ENCODE measurements around the gene ACSF2. TPM values are rescaled to one million over a fixed set of nuclear protein-coding genes. Genes with fewer than 3 reads are reported as not detected.

The ACSF2 gene
- total RNA-seq, 1 donor: 63.0 TPM

GRCh38 chr17:50522766-50523165 lies 96.7 kb downstream of the ACSF2 start:
- H3K4me3 ChIP-seq (ENCODE audit: insufficient read depth, low read length): no peak overlapping the region
- H3K4me2 ChIP-seq (ENCODE audit: insufficient read depth, low read length): no peak overlapping the region
- H4K20me1 ChIP-seq (ENCODE audit: insufficient read depth, low read length): no peaks in the 10 kb centered on the region
- no peak overlapping the region for H2AFZ ChIP-seq (ENCODE audit: low read length)
- H3K4me1 ChIP-seq (ENCODE audit: insufficient read depth, low read length): no peaks in the 10 kb centered on the region
- no peak overlapping the region for H3K27ac ChIP-seq (ENCODE audit: low read depth, low read length)
- TF ChIP-seq CTCF (IDR thresholded peaks at IDR 0.05; ENCODE audit: extremely low read depth, low read depth, low read length): no peak
- H3K9me3 ChIP-seq (ENCODE audit: low read depth, low read length): no peaks in the 10 kb centered on the region
- no peaks in the 10 kb centered on the region for H3K27me3 ChIP-seq (ENCODE audit: insufficient read depth, low read length)
- no peaks in the 10 kb centered on the region for H3K79me2 ChIP-seq (ENCODE audit: insufficient read depth, low read length)
- no peaks in the 10 kb centered on the region for H3K36me3 ChIP-seq (ENCODE audit: insufficient read depth, low read length)
- peak; percentile 21 for DNase-seq (ENCODE audit: insufficient read length, low spot score, missing footprints)

- Histone ChIP-seq H3K27ac (ENCODE audit: low read depth, low read length) (no peak overlapping the region), H3K9me3 (ENCODE audit: low read depth, low read length) (no peaks in the 10 kb centered on the region), H4K20me1 (ENCODE audit: insufficient read depth, low read length) (no peaks in the 10 kb centered on the region), H2AFZ (ENCODE audit: low read length) (no peak overlapping the region), H3K79me2 (ENCODE audit: insufficient read depth, low read length) (no peaks in the 10 kb centered on the region), H3K4me1 (ENCODE audit: insufficient read depth, low read length) (no peaks in the 10 kb centered on the region), H3K4me3 (ENCODE audit: insufficient read depth, low read length) (no peak overlapping the region), H3K4me2 (ENCODE audit: insufficient read depth, low read length) (no peak overlapping the region), H3K27me3 (ENCODE audit: insufficient read depth, low read length) (no peaks in the 10 kb centered on the region), H3K36me3 (ENCODE audit: insufficient read depth, low read length) (no peaks in the 10 kb centered on the region)
- TF ChIP-seq CTCF (IDR thresholded peaks at IDR 0.05; ENCODE audit: extremely low read depth, low read depth, low read length): no peak
- DNase-seq (ENCODE audit: insufficient read length, low spot score, missing footprints): peak; percentile 61
These were observed 97.2 kb downstream of the ACSF2 start for GRCh38 chr17:50523208-50523607.

Small RNAs within 50 kb of the gene (small RNA-seq; reads per million reads assigned to genes)
- not detected for gene RF00019

Other genes starting within 250 kb of the ACSF2 start
- 6,718 and 8,987 TPM in 2 replicates for gene COL1A1, start 224.6 kb upstream of the ACSF2 start, total RNA-seq
- under 0.01 and 0.36 TPM in 2 replicates for gene TMEM92, start 151.8 kb upstream of the ACSF2 start, total RNA-seq
- gene XYLT2, start 80.1 kb upstream of the ACSF2 start, total RNA-seq: 40.5 and 46.6 TPM in 2 replicates
- gene MRPL27, start 53.0 kb upstream of the ACSF2 start, total RNA-seq: 54.2 and 55.7 TPM in 2 replicates
- gene EME1, start 53.0 kb upstream of the ACSF2 start, total RNA-seq: 0.59 and 0.72 TPM in 2 replicates
- gene LRRC59, start 28.7 kb upstream of the ACSF2 start, total RNA-seq: 121 and 125 TPM in 2 replicates
- gene CHAD, start 42.7 kb downstream of the ACSF2 start, total RNA-seq: not detected in 2 replicates
- 23.9 and 26.5 TPM in 2 replicates for gene RSAD1, start 52.6 kb downstream of the ACSF2 start, total RNA-seq
- 0.36 and 0.88 TPM in 2 replicates for gene MYCBPAP, start 82.2 kb downstream of the ACSF2 start, total RNA-seq
- not detected in 2 replicates for gene EPN3, start 106.5 kb downstream of the ACSF2 start, total RNA-seq
- gene SPATA20, start 121.0 kb downstream of the ACSF2 start, total RNA-seq: 126 and 142 TPM in 2 replicates
- gene CACNA1G, start 134.5 kb downstream of the ACSF2 start, total RNA-seq: under 0.01 TPM in 2 replicates
- gene ABCC3, start 208.7 kb downstream of the ACSF2 start, total RNA-seq: 12.4 and 28.6 TPM in 2 replicates